GM23248 (cell line): Measurements from ENCODE around the gene WHRN. TPM values are rescaled to one million over a fixed set of nuclear protein-coding genes. Genes with fewer than 3 reads are reported as not detected.

Source experiments
- DNase-seq: peaks from one replicate; pipeline ENCODE4 v3.0.0-alpha.2; 2015
- H2AFZ ChIP-seq: fragments of 200-600 bp; sonication (generic); 2 replicates; pipeline ENCODE4 v1.6.1; 2016; ENCODE audit warnings: antibody characterized with exemption
- H3F3A ChIP-seq: fragments of 200-600 bp; sonication (generic); 2 replicates; pipeline ENCODE4 v1.6.1; 2016; ENCODE audit warnings: mild to moderate bottlenecking, antibody characterized with exemption, mixed run types; ENCODE audit not compliant: insufficient read depth
- H3K27ac ChIP-seq: fragments of 200-600 bp; sonication (generic); 2 replicates; pipeline ENCODE4 v1.5.1; 2016; ENCODE audit warnings: mild to moderate bottlenecking
- H3K27me3 ChIP-seq: fragments of 200-600 bp; sonication (generic); replicated peaks from 2 replicates; pipeline ENCODE4 v1.6.1; 2016; ENCODE audit warnings: mild to moderate bottlenecking; ENCODE audit not compliant: insufficient read depth
- H3K36me3 ChIP-seq: fragments of 200-600 bp; sonication (generic); 2 replicates; pipeline ENCODE4 v1.6.1; 2016; ENCODE audit warnings: low read depth, mild to moderate bottlenecking
- H3K4me1 ChIP-seq: fragments of 200-600 bp; sonication (generic); 2 replicates; pipeline ENCODE4 v1.6.1; 2016; ENCODE audit warnings: mild to moderate bottlenecking; ENCODE audit not compliant: insufficient read depth
- H3K4me2 ChIP-seq: fragments of 200-600 bp; sonication (generic); one replicate; pipeline ENCODE4 v1.6.1; 2016; ENCODE audit warnings: mild to moderate bottlenecking; ENCODE audit not compliant: unreplicated experiment
- H3K4me3 ChIP-seq: fragments of 200-600 bp; sonication (generic); 2 replicates; pipeline ENCODE4 v1.5.1; 2016; ENCODE audit warnings: mild to moderate bottlenecking
- H3K79me2 ChIP-seq: fragments of 200-600 bp; sonication (generic); 2 replicates; pipeline ENCODE4 v1.6.1; 2016; ENCODE audit warnings: mild to moderate bottlenecking; ENCODE audit not compliant: insufficient read depth
- H3K9ac ChIP-seq: fragments of 200-600 bp; sonication (generic); 2 replicates; pipeline ENCODE4 v1.6.1; 2016; ENCODE audit warnings: mild to moderate bottlenecking
- H3K9me2 ChIP-seq: fragments of 200-600 bp; sonication (generic); 2 replicates; pipeline ENCODE4 v1.6.1; 2016; ENCODE audit warnings: mixed run types, mild to moderate bottlenecking, moderate library complexity; ENCODE audit not compliant: insufficient read depth
- H3K9me3 ChIP-seq: fragments of 200-600 bp; sonication (generic); one replicate; pipeline ENCODE4 v1.6.1; 2017; ENCODE audit warnings: low read depth
- H4K20me1 ChIP-seq: fragments of 200-600 bp; sonication (generic); 2 replicates; pipeline ENCODE4 v1.6.0; 2016; ENCODE audit not compliant: insufficient read depth
- EZH2 ChIP-seq: fragments of 200-600 bp; sonication (generic); IDR thresholded peaks from 2 replicates; pipeline ENCODE4 v1.6.1; 2018; ENCODE audit warnings: antibody characterized with exemption, mild to moderate bottlenecking; ENCODE audit not compliant: insufficient read depth, poor library complexity, severe bottlenecking
- EZH2phosphoT487 ChIP-seq: fragments of 200-600 bp; sonication (generic); IDR thresholded peaks from 2 replicates; pipeline ENCODE4 v1.6.1; 2018; ENCODE audit warnings: antibody characterized with exemption, moderate library complexity, mild to moderate bottlenecking, low read depth; ENCODE audit not compliant: insufficient read depth
- WGBS, 2 experiments: methylation state at CpG; one replicate each; pipeline ENCODE4 v1.1.6; 2015 to 2017; ENCODE audit warnings: low lambda C conversion rate in 2 of 2, low coverage in 1 of 2; ENCODE audit errors: missing lambda C conversion rate in 2 of 2; 5-methylcytosine and 5-hydroxymethylcytosine counted together
- in situ Hi-C: fragments of 300-500 bp; cut with MboI; formaldehyde crosslinking; loops from 2 replicates; pipeline ENCODE4 v1.15.0; 2020
- polyA plus RNA-seq: library from polyadenylated mRNA; unstranded; fragments of >200 nt; fragmentation: Nextera tagmentation; extraction: Ambion mirVana; gene quantifications from 2 replicates; pipeline ENCODE4 v1.2.1, GENCODE V29; 2016
- total RNA-seq: library from RNA; depleted of rRNA; stranded (reverse); fragments of >200 nt; shearing (Covaris generic); gene quantifications from 2 replicates; pipeline ENCODE4 v1.2.3, GENCODE V29; 2014

The WHRN gene
- total and polyA plus RNA-seq, 2 experiments from 2014 or later, result 0.76 to 1.5 TPM

GRCh38 chr9:114469091-114469853 is 36.0 kb downstream of the WHRN start:
- no peak overlapping the region for H2AFZ ChIP-seq
- no peaks in the 10 kb centered on the region for H3F3A ChIP-seq
- in situ Hi-C loops, result no loop called here
- 86 to 88% methylated on average over 16 of the region's 16 CpGs for WGBS, 2 experiments
- no peak overlapping the region for H3K4me2 ChIP-seq
- H3K9ac ChIP-seq, result no peak overlapping the region
- H3K79me2 ChIP-seq, result no peaks in the 10 kb centered on the region
- no peaks in the 10 kb centered on the region for H3K4me1 ChIP-seq
- TF ChIP-seq EZH2phosphoT487 (no peak), EZH2 (no peak)
- no peaks in the 10 kb centered on the region for H4K20me1 ChIP-seq
- no peak for DNase-seq
- H3K27me3 ChIP-seq, result no peaks in the 10 kb centered on the region
- H3K9me2 ChIP-seq, result no peaks in the 10 kb centered on the region
- no peaks in the 10 kb centered on the region for H3K9me3 ChIP-seq
- H3K36me3 ChIP-seq, result no peaks in the 10 kb centered on the region
- H3K27ac ChIP-seq, result no peak overlapping the region
- H3K4me3 ChIP-seq, result no peak overlapping the region

DNA sequence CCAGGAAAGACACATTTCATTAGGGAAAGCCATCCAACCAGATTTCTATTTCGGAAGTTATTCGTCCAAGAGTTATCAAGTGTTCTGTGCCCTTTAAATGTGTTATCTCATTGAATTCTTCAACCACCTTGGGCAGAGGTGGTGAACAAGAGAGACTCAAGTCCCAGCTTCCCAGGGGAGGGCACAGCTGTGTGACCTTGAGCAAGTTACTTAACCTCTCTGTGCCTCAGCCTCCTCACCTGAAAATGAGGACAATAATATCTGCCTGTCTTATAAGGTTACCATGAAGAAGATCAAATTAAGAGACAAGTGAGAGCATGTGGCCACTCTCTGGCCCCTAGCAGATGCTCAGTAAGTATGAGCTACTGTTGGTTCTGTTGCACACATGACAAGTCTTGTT is 37.4 kb downstream of the WHRN start:
- no peaks in the 10 kb centered on the region for H4K20me1 ChIP-seq
- no peaks in the 10 kb centered on the region for H3K9me2 ChIP-seq
- H3K79me2 ChIP-seq, result no peaks in the 10 kb centered on the region
- WGBS, 2 experiments, result 92 to 100% methylated on average over 2 of the region's 2 CpGs
- DNase-seq, result no peak
- no peaks in the 10 kb centered on the region for H3K27me3 ChIP-seq
- no peaks in the 10 kb centered on the region for H3K36me3 ChIP-seq
- no peak overlapping the region for H3K4me3 ChIP-seq
- no peak overlapping the region for H3K4me2 ChIP-seq
- no peaks in the 10 kb centered on the region for H3K9me3 ChIP-seq
- TF ChIP-seq EZH2phosphoT487 (no peak), EZH2 (no peak)
- in situ Hi-C loops, result no loop called here
- H3K4me1 ChIP-seq, result no peaks in the 10 kb centered on the region
- no peak overlapping the region for H2AFZ ChIP-seq
- no peaks in the 10 kb centered on the region; the same call in 1 of the 2 replicates for H3F3A ChIP-seq
- H3K9ac ChIP-seq, result no peak overlapping the region
- no peak overlapping the region for H3K27ac ChIP-seq

- H3K27me3 ChIP-seq, result no peaks in the 10 kb centered on the region
- TF ChIP-seq EZH2phosphoT487, result no peak
- no peak for TF ChIP-seq EZH2
- H3F3A ChIP-seq, result peaks cover 3% of the 10 kb centered on the region; the same call in 1 of the 2 replicates
- H3K27ac ChIP-seq, result no peak overlapping the region
- H3K36me3 ChIP-seq, result no peaks in the 10 kb centered on the region
- H3K79me2 ChIP-seq, result no peaks in the 10 kb centered on the region
- no peaks in the 10 kb centered on the region for H3K4me1 ChIP-seq
- H3K9me3 ChIP-seq, result no peaks in the 10 kb centered on the region
- H3K4me3 ChIP-seq, result no peak overlapping the region
- H3K9ac ChIP-seq, result no peak overlapping the region
- H3K4me2 ChIP-seq, result no peak overlapping the region
- in situ Hi-C loops, result no loop called here
- H4K20me1 ChIP-seq, result no peaks in the 10 kb centered on the region
- no peaks in the 10 kb centered on the region for H3K9me2 ChIP-seq
- DNase-seq, result no peak
- no peak overlapping the region for H2AFZ ChIP-seq
- 80 to 83% methylated on average over 19 of the region's 19 CpGs for whole genome bisulfite sequencing, 2 experiments
Observed at GRCh38 chr9:114467226-114467750, 38.0 kb downstream of the WHRN start.

GRCh38 chr9:114465906-114466900 is 39.1 kb downstream of the WHRN start:
- TF ChIP-seq EZH2phosphoT487, result no peak
- no peak for TF ChIP-seq EZH2
- Histone ChIP-seq H3K36me3 (no peaks in the 10 kb centered on the region), H3K27me3 (no peaks in the 10 kb centered on the region), H2AFZ (no peak overlapping the region), H4K20me1 (no peaks in the 10 kb centered on the region), H3K4me2 (no peak overlapping the region), H3K9me2 (no peaks in the 10 kb centered on the region), H3K79me2 (no peaks in the 10 kb centered on the region), H3K4me3 (no peak overlapping the region), H3K27ac (no peak overlapping the region), H3K4me1 (no peaks in the 10 kb centered on the region), H3K9me3 (no peaks in the 10 kb centered on the region), H3F3A (peaks cover 5% of the 10 kb centered on the region; the same call in 1 of the 2 replicates), H3K9ac (no peak overlapping the region)
- in situ Hi-C loops, result no loop called here
- WGBS, 2 experiments, result 91 to 92% methylated on average over 28 of the region's 28 CpGs
- no peak for DNase-seq
